ENCODE data around the gene ERCC4. TPM values are rescaled to one million over a fixed set of nuclear protein-coding genes. Genes with fewer than 3 reads are reported as not detected.

ERCC4 gene
- total and polyA plus RNA-seq, 4 donors: 12.8 to 17.2 (median 14.7) TPM

DNA sequence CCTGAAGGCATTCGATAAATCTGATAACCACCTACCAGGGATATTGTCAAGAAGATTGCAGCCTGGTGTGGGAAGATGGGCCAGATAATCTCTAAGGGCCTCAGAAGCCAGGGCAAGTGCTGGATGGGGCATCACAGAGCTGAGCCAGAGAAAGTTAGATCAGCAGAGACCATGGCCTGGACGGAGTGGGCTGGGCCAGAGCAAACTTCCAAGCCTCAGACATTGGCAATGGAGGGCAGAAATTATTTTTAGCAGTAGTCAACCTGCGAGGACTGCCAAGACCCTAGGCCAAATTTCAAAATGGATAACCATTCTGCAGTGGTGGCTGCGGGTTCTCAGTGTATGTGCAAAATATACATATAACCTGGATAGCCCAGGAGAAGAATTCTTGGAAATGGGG, 18.5 kb downstream of the ERCC4 start:
- no peak overlapping the region for H3K4me3 ChIP-seq (ENCODE audit: low read depth, low read length)
- no peak overlapping the region for H3K27ac ChIP-seq (ENCODE audit: low read depth, low read length)
- WGBS (ENCODE audit: insufficient coverage): 100% methylated on average over 2 of the region's 4 CpGs
- H3K36me3 ChIP-seq (ENCODE audit: control insufficient read depth, insufficient read depth, low read length): peaks cover 19% of the 10 kb centered on the region
- H3K9me3 ChIP-seq (ENCODE audit: control insufficient read depth, insufficient read depth, low read length): no peaks in the 10 kb centered on the region
- no peaks in the 10 kb centered on the region for H3K4me1 ChIP-seq (ENCODE audit: control insufficient read depth, insufficient read depth, low read length)
- H3K27me3 ChIP-seq (ENCODE audit: control insufficient read depth, insufficient read depth, low read length): no peaks in the 10 kb centered on the region
- DNase-seq (ENCODE audit: low read depth in 4 of 6, low spot score in 6 of 6): no peak

DNA sequence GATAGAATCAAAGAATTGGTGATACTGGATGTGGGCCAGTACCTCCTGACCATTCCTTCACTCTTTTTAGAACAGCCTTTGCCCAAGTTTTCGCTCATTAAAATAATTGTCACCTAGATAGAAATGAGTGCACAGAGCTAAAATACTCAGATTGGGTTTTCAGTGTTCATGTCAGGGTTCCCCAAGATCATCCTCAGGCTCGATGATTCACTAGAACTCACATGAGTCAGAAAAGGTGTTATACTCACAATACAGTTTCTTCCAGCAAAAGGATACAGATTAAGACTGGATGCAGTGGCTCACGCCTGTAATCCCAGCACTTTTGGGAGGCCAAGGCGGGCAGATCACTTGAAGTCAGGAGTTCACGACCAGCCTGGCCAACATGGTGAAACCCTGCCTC, 19.9 kb downstream of the ERCC4 start:
- H3K27me3 ChIP-seq (ENCODE audit: control insufficient read depth, insufficient read depth, low read length): no peaks in the 10 kb centered on the region
- H3K9me3 ChIP-seq (ENCODE audit: control insufficient read depth, insufficient read depth, low read length): no peaks in the 10 kb centered on the region
- H3K4me3 ChIP-seq (ENCODE audit: low read depth, low read length): no peak overlapping the region
- peaks cover 19% of the 10 kb centered on the region for H3K36me3 ChIP-seq (ENCODE audit: control insufficient read depth, insufficient read depth, low read length)
- no peaks in the 10 kb centered on the region for H3K4me1 ChIP-seq (ENCODE audit: control insufficient read depth, insufficient read depth, low read length)
- H3K27ac ChIP-seq (ENCODE audit: low read depth, low read length): no peak overlapping the region
- no peak for DNase-seq (ENCODE audit: low read depth in 4 of 6, low spot score in 6 of 6)
- WGBS (ENCODE audit: insufficient coverage): 90% methylated on average over 4 of the region's 5 CpGs

DNA sequence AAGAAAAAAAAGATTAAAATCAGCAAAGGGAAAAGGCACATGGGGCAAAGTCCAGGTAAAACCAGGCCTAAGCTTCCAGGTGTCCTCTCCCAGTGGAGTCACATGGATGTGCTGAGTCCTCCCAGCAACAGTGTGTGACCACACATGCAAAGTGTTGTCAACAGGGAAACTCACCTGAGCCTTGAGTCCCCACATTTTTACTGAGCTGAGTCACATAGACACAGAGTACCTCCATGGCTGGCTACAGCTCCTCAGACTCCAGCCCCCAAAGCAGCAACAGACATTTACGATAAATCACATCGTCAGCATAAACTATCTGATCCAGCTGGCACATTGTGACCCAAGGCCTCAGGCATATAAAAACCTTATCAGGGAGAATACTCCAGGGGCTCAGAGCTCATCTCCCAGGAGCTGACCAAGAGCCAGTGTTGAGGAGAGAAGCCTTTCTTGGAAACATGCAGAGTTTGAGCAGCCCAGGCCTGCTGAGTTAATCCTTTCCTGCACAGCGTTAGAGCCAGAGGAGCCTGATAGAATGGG, 20.5 kb downstream of the ERCC4 start:
- H3K4me1 ChIP-seq (ENCODE audit: control insufficient read depth, insufficient read depth, low read length): no peaks in the 10 kb centered on the region
- H3K27me3 ChIP-seq (ENCODE audit: control insufficient read depth, insufficient read depth, low read length): no peaks in the 10 kb centered on the region
- no peak for DNase-seq (ENCODE audit: low read depth in 4 of 6, low spot score in 6 of 6)
- no peak overlapping the region for H3K27ac ChIP-seq (ENCODE audit: low read depth, low read length)
- peaks cover 16% of the 10 kb centered on the region for H3K36me3 ChIP-seq (ENCODE audit: control insufficient read depth, insufficient read depth, low read length)
- 65% methylated on average over 2 of the region's 3 CpGs for WGBS (ENCODE audit: insufficient coverage)
- H3K9me3 ChIP-seq (ENCODE audit: control insufficient read depth, insufficient read depth, low read length): no peaks in the 10 kb centered on the region
- no peak overlapping the region for H3K4me3 ChIP-seq (ENCODE audit: low read depth, low read length)

DNA sequence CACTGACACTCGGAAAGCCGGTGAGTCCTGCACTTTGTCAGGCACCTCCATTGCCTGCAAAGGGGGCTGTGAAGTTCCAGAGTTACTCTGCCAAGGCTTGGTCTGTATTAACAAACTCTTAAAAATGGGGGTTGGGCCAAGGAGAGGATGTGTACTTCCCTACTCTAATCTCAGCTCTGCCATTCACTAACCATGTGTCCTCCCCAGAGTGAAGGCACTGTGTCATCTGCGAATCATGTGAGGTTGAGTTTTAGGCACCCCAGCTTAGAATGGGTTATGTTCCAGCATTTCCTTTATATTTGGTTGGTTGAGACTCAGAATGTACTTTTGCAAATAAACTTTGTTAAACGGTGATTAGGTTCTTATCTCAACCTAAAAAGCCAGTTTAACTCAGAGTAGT, 24.9 kb downstream of the ERCC4 start:
- DNase-seq (ENCODE audit: low read depth in 4 of 6, low spot score in 6 of 6): no peak
- peaks cover 20% of the 10 kb centered on the region for H3K36me3 ChIP-seq (ENCODE audit: control insufficient read depth, insufficient read depth, low read length)
- H3K4me1 ChIP-seq (ENCODE audit: control insufficient read depth, insufficient read depth, low read length): no peaks in the 10 kb centered on the region
- no peaks in the 10 kb centered on the region for H3K27me3 ChIP-seq (ENCODE audit: control insufficient read depth, insufficient read depth, low read length)
- WGBS (ENCODE audit: insufficient coverage): 100% methylated on average over 1 of the region's 4 CpGs
- no peak overlapping the region for H3K4me3 ChIP-seq (ENCODE audit: low read depth, low read length)
- no peaks in the 10 kb centered on the region for H3K9me3 ChIP-seq (ENCODE audit: control insufficient read depth, insufficient read depth, low read length)
- no peak overlapping the region for H3K27ac ChIP-seq (ENCODE audit: low read depth, low read length)

DNA sequence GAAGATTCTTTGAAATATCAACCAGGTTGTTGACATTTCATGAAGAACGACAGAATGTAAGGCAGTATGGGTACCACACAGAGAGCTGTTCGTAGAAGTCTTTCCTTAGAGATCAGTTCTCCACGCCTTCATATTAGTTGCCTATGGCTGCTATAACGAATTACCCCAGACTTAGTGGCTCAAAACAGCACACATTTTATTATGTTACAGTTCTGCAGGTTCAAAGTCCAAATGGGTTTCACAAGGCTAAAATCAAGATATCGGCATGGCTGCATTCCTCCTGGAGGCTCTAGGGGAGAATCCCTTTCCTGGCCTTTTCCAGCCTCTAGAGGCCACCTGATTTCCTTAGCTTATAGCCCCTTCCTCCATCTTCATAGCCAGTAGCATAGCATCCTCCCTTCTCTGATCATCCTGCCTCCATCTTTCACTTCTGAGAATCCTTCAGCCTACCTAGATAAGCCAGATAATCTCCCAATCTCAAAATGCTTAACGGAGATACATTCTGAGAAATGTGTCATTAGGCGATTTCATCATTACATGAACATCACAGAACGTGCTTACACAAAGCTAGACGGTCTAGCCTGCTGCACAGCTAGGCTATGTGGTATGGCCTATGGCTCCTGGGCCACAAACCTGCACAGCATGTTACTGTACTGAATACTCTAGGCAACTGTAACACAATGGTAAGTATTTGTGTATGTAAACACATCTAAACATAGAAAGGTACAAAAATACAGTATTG, 26.0 kb downstream of the ERCC4 start:
- peaks cover 14% of the 10 kb centered on the region for H3K36me3 ChIP-seq (ENCODE audit: control insufficient read depth, insufficient read depth, low read length)
- H3K27me3 ChIP-seq (ENCODE audit: control insufficient read depth, insufficient read depth, low read length): no peaks in the 10 kb centered on the region
- 100% methylated on average over 8 of the region's 9 CpGs for WGBS (ENCODE audit: insufficient coverage)
- H3K4me3 ChIP-seq (ENCODE audit: low read depth, low read length): no peak overlapping the region
- no peaks in the 10 kb centered on the region for H3K9me3 ChIP-seq (ENCODE audit: control insufficient read depth, insufficient read depth, low read length)
- H3K27ac ChIP-seq (ENCODE audit: low read depth, low read length): no peak overlapping the region
- no peak for DNase-seq (ENCODE audit: low read depth in 4 of 6, low spot score in 6 of 6)
- H3K4me1 ChIP-seq (ENCODE audit: control insufficient read depth, insufficient read depth, low read length): no peaks in the 10 kb centered on the region

DNA sequence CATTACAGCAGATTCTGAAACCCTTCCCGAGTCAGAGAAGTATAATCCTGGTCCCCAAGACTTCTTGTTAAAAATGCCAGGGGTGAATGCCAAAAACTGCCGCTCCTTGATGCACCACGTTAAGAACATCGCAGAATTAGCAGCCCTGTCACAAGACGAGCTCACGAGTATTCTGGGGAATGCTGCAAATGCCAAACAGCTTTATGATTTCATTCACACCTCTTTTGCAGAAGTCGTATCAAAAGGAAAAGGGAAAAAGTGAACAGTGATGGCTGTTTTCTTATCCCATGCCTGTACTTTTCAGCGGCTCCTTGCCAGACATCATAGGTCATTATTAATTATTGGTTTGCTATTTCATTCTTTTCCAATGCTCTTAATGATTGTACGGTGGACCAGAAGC, 28.1 kb downstream of the ERCC4 start:
- H3K4me1 ChIP-seq (ENCODE audit: control insufficient read depth, insufficient read depth, low read length): no peaks in the 10 kb centered on the region
- DNase-seq (ENCODE audit: low read depth in 4 of 6, low spot score in 6 of 6): no peak
- H3K36me3 ChIP-seq (ENCODE audit: control insufficient read depth, insufficient read depth, low read length): peaks cover 14% of the 10 kb centered on the region
- whole genome bisulfite sequencing (ENCODE audit: insufficient coverage): 91% methylated on average over 5 of the region's 9 CpGs
- no peak overlapping the region for H3K4me3 ChIP-seq (ENCODE audit: low read depth, low read length)
- no peak overlapping the region for H3K27ac ChIP-seq (ENCODE audit: low read depth, low read length)
- no peaks in the 10 kb centered on the region for H3K27me3 ChIP-seq (ENCODE audit: control insufficient read depth, insufficient read depth, low read length)
- H3K9me3 ChIP-seq (ENCODE audit: control insufficient read depth, insufficient read depth, low read length): no peaks in the 10 kb centered on the region

DNA sequence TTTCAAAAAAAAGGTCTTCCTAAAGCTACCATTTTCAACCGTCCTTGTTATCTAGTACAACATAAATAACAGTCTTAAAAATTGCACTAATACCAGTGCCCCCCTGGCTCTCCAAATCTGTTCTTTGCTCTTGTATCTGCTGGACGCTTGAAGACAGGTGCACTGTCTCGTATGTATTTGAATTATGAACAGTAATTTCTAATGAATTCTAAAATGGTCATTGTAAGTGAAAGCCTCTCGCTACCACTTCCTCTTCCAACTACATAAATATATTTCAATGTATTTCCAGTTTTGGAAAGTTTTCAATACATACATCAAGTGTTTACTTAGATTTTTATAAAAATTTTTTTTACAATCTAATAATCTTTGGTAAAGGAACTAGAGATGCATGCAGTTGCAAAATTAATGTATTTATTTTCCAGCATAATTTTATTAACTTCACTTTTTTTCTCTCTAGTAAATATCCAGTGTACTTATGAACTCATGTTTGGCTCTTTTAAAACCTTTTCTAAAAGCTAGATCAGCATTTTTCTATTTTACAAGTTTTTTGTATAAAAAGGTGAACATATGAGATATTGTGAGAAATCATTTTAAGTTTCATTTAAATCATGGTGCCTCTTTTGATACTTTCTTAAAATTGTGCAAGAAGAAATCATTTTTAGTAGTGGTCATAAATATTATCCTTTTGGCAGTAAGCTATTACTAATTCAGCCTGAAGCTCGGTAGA, 31.0 kb downstream of the ERCC4 start:
- no peaks in the 10 kb centered on the region for H3K27me3 ChIP-seq (ENCODE audit: control insufficient read depth, insufficient read depth, low read length)
- H3K4me3 ChIP-seq (ENCODE audit: low read depth, low read length): no peak overlapping the region
- 83% methylated on average over 1 of the region's 5 CpGs for WGBS (ENCODE audit: insufficient coverage)
- no peaks in the 10 kb centered on the region for H3K9me3 ChIP-seq (ENCODE audit: control insufficient read depth, insufficient read depth, low read length)
- H3K27ac ChIP-seq (ENCODE audit: low read depth, low read length): no peak overlapping the region
- DNase-seq (ENCODE audit: low read depth in 4 of 6, low spot score in 6 of 6): no peak
- H3K36me3 ChIP-seq (ENCODE audit: control insufficient read depth, insufficient read depth, low read length): peaks cover 14% of the 10 kb centered on the region
- peaks cover under 1% of the 10 kb centered on the region for H3K4me1 ChIP-seq (ENCODE audit: control insufficient read depth, insufficient read depth, low read length)

DNA sequence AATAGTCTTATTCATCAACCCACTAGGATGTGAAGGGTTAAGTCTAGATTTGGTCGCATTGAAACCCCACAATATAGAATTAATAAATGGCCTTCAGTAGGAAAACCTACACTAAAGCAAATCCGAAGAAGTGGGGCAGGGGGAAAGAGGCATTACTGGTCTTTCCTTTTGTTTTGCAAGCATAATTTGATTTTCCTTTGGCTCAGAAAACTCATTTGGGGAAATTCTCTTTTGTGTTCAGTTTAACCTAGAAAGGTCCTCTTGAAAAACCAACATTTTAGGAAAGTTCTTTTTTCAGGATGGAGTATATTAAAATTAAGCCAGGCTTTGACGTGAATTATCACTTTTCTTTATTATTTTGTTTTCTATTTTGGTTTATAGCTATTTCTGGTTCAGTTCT, 31.7 kb downstream of the ERCC4 start:
- Histone ChIP-seq H3K4me3 (ENCODE audit: low read depth, low read length) (no peak overlapping the region), H3K27ac (ENCODE audit: low read depth, low read length) (no peak overlapping the region), H3K9me3 (ENCODE audit: control insufficient read depth, insufficient read depth, low read length) (no peaks in the 10 kb centered on the region), H3K4me1 (ENCODE audit: control insufficient read depth, insufficient read depth, low read length) (peaks cover 7% of the 10 kb centered on the region), H3K27me3 (ENCODE audit: control insufficient read depth, insufficient read depth, low read length) (no peaks in the 10 kb centered on the region), H3K36me3 (ENCODE audit: control insufficient read depth, insufficient read depth, low read length) (peaks cover 12% of the 10 kb centered on the region)
- no CpG with 5 or more reads among the region's 3 CpGs for WGBS (ENCODE audit: insufficient coverage)
- no peak for DNase-seq (ENCODE audit: low read depth in 4 of 6, low spot score in 6 of 6)

DNA sequence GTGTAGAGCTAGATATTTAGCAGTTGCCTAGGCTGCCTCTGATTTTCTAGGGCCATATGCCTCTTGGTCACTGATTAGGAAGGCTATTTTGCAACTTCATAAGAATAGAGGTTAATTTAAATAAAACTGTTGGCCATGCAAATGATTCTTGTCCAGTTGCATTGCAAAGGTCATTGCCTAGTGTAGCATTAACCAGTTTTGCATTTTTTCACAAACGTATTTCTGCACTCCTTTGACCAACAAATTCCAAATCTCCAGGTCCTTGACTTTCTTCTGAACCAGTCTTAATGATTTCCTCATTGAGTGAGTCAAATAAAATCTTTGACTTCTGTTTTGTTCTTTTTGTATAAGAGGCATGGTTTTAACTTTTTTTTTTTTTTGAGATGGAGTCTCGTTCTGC, 33.5 kb downstream of the ERCC4 start:
- Histone ChIP-seq H3K4me1 (ENCODE audit: control insufficient read depth, insufficient read depth, low read length) (peaks cover 15% of the 10 kb centered on the region), H3K27me3 (ENCODE audit: control insufficient read depth, insufficient read depth, low read length) (no peaks in the 10 kb centered on the region), H3K27ac (ENCODE audit: low read depth, low read length) (no peak overlapping the region), H3K9me3 (ENCODE audit: control insufficient read depth, insufficient read depth, low read length) (no peaks in the 10 kb centered on the region), H3K36me3 (ENCODE audit: control insufficient read depth, insufficient read depth, low read length) (no peaks in the 10 kb centered on the region), H3K4me3 (ENCODE audit: low read depth, low read length) (no peak overlapping the region)
- WGBS (ENCODE audit: insufficient coverage): 100% methylated on average over 1 of the region's 2 CpGs
- no peak for DNase-seq (ENCODE audit: low read depth in 4 of 6, low spot score in 6 of 6)

Measured in spinal cord (tissue), 10 donors.